Measurements from ENCODE around the gene ARMC3. TPM values are rescaled to one million over a fixed set of nuclear protein-coding genes. Genes with fewer than 3 reads are reported as not detected.

ARMC3 gene
- total and polyA plus RNA-seq, 9 of the 15 experiments (the other 6 are each of a cell fraction or from before 2014, with no cell fraction given), result 0.33 to 1.1 (median 0.62) TPM

- TF ChIP-seq, protein P1, sequence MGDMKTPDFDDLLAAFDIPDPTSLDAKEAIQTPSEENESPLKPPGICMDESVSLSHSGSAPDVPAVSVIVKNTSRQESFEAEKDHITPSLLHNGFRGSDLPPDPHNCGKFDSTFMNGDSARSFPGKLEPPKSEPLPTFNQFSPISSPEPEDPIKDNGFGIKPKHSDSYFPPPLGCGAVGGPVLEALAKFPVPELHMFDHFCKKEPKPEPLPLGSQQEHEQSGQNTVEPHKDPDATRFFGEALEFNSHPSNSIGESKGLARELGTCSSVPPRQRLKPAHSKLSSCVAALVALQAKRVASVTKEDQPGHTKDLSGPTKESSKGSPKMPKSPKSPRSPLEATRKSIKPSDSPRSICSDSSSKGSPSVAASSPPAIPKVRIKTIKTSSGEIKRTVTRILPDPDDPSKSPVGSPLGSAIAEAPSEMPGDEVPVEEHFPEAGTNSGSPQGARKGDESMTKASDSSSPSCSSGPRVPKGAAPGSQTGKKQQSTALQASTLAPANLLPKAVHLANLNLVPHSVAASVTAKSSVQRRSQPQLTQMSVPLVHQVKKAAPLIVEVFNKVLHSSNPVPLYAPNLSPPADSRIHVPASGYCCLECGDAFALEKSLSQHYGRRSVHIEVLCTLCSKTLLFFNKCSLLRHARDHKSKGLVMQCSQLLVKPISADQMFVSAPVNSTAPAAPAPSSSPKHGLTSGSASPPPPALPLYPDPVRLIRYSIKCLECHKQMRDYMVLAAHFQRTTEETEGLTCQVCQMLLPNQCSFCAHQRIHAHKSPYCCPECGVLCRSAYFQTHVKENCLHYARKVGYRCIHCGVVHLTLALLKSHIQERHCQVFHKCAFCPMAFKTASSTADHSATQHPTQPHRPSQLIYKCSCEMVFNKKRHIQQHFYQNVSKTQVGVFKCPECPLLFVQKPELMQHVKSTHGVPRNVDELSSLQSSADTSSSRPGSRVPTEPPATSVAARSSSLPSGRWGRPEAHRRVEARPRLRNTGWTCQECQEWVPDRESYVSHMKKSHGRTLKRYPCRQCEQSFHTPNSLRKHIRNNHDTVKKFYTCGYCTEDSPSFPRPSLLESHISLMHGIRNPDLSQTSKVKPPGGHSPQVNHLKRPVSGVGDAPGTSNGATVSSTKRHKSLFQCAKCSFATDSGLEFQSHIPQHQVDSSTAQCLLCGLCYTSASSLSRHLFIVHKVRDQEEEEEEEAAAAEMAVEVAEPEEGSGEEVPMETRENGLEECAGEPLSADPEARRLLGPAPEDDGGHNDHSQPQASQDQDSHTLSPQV (IDR thresholded peaks at IDR 0.05), result peak; percentile 16; the same call in 1 of the 2 replicates
- TF ChIP-seq MEF2D (tag; conservative IDR thresholded peaks at IDR 0.05; ENCODE audit: low read depth), result no peak
- TF ChIP-seq ILK (tag; IDR thresholded peaks at IDR 0.05; ENCODE audit: borderline replicate concordance, low read depth), result no peak
- TF ChIP-seq CHCHD3 (CRISPR knock-in tag; IDR thresholded peaks at IDR 0.05), result peak; percentile 97
- TF ChIP-seq ESRRB (CRISPR knock-in tag; IDR thresholded peaks at IDR 0.05; ENCODE audit: borderline replicate concordance), result peak; percentile 86
- no peak for TF ChIP-seq ZNF511 (CRISPR knock-in tag; IDR thresholded peaks at IDR 0.05)
- TF ChIP-seq SRSF3 (IDR thresholded peaks at IDR 0.05; ENCODE audit: insufficient read depth, low read length), result no peak
- TF ChIP-seq ZFP91 (CRISPR knock-in tag; IDR thresholded peaks at IDR 0.05), result no peak
- TF ChIP-seq, protein P2, sequence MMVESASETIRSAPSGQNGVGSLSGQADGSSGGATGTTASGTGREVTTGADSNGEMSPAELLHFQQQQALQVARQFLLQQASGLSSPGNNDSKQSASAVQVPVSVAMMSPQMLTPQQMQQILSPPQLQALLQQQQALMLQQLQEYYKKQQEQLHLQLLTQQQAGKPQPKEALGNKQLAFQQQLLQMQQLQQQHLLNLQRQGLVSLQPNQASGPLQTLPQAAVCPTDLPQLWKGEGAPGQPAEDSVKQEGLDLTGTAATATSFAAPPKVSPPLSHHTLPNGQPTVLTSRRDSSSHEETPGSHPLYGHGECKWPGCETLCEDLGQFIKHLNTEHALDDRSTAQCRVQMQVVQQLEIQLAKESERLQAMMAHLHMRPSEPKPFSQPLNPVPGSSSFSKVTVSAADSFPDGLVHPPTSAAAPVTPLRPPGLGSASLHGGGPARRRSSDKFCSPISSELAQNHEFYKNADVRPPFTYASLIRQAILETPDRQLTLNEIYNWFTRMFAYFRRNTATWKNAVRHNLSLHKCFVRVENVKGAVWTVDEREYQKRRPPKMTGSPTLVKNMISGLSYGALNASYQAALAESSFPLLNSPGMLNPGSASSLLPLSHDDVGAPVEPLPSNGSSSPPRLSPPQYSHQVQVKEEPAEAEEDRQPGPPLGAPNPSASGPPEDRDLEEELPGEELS (CRISPR knock-in tag; IDR thresholded peaks at IDR 0.05; ENCODE audit: borderline replicate concordance), result no peak
- TF ChIP-seq DDX20 (tag; IDR thresholded peaks at IDR 0.05; ENCODE audit: low read depth), result no peak
Measured at GRCh38 chr10:23055424-23056185, 127.8 kb downstream of the ARMC3 start (continued).

Data from K562 (cell line).